ENCODE data around the gene PDIA4.

- TF ChIP-seq NRF1 (IDR thresholded peaks at IDR 0.05; ENCODE audit: low read depth, low read length) (no peak), POLR2AphosphoS5 (IDR thresholded peaks at IDR 0.05; ENCODE audit: low read depth, low read length) (no peak), RNF2 (IDR thresholded peaks at IDR 0.05; ENCODE audit: borderline replicate concordance, low read depth, low read length, missing control alignments, poor library complexity, severe bottlenecking) (no peak), GABPA (IDR thresholded peaks at IDR 0.05; ENCODE audit: borderline replicate concordance, insufficient read depth, low read length) (no peak), CTCF (IDR thresholded peaks at IDR 0.05; ENCODE audit: control extremely low read depth in 1 of 3, insufficient read depth in 1 of 3, low read depth in 1 of 3, low read length in 3 of 3) (no peak), HDAC6 (IDR thresholded peaks at IDR 0.05; ENCODE audit: low read depth, low read length) (no peak), POLR2A (IDR thresholded peaks at IDR 0.05; ENCODE audit: control extremely low read depth in 1 of 2, low read depth in 2 of 2, low read length in 2 of 2) (no peak), E2F6 (IDR thresholded peaks at IDR 0.05) (no peak), FOSL1 (IDR thresholded peaks at IDR 0.05; ENCODE audit: insufficient read depth, low read depth, low read length) (no peak), EZH2 (IDR thresholded peaks at IDR 0.05; ENCODE audit: low read depth, low read length, severe bottlenecking) (no peak), ZNF274 (IDR thresholded peaks at IDR 0.05; ENCODE audit: borderline replicate concordance, extremely low read depth, low read length) (no peak), RXRA (IDR thresholded peaks at IDR 0.05; ENCODE audit: insufficient read depth, low read depth, low read length) (no peak), EP300 (IDR thresholded peaks at IDR 0.05; ENCODE audit: borderline replicate concordance in 1 of 2, low read depth in 2 of 2, low read length in 2 of 2) (no peak), USF2 (IDR thresholded peaks at IDR 0.05; ENCODE audit: low read length) (no peak)
Observed at GRCh38 chr7:148972375-148972774, 55.9 kb downstream of the PDIA4 start.
